Chondrocyte (in vitro differentiated cells): ENCODE measurements around the gene NCOA1. TPM values are rescaled to one million over a fixed set of nuclear protein-coding genes. Genes with fewer than 3 reads are reported as not detected.

Source experiments
- DNase-seq: peaks from one replicate; pipeline ENCODE4 v3.0.0; 2021; ENCODE audit warnings: mixed read lengths, low spot score
- H3K27ac Mint-ChIP-seq: one replicate; pipeline ENCODE4 v1.8.0; 2021; ENCODE audit warnings: mild to moderate bottlenecking, moderate library complexity, mixed read lengths; ENCODE audit not compliant: unreplicated experiment
- H3K27me3 Mint-ChIP-seq: 2 replicates; pipeline ENCODE4 v1.8.0; 2021; ENCODE audit warnings: low read depth, mixed read lengths
- H3K36me3 Mint-ChIP-seq: 2 replicates; pipeline ENCODE4 v1.8.0; 2021; ENCODE audit warnings: low read depth, mixed read lengths
- H3K4me1 Mint-ChIP-seq: 2 replicates; pipeline ENCODE4 v1.8.0; 2021; ENCODE audit warnings: low read depth, mild to moderate bottlenecking, mixed read lengths
- H3K4me3 Mint-ChIP-seq: one replicate; pipeline ENCODE4 v1.8.0; 2021; ENCODE audit warnings: mild to moderate bottlenecking, moderate library complexity, mixed read lengths; ENCODE audit not compliant: unreplicated experiment
- H3K9me3 Mint-ChIP-seq: 2 replicates; pipeline ENCODE4 v1.8.0; 2021; ENCODE audit warnings: low read depth, mixed read lengths
- total RNA-seq: library from RNA; stranded (reverse); gene quantifications from 3 replicates; pipeline ENCODE4 v1.2.1, GENCODE V29; 2021
- TF ChIP-seq, protein P1 (sequence below): fragments of 200-600 bp; sonication (generic); IDR thresholded peaks from 2 replicates; pipeline ENCODE4 v1.5.0; 2021; ENCODE audit warnings: antibody characterized with exemption, mild to moderate bottlenecking, moderate library complexity

The NCOA1 gene
- total RNA-seq, 1 donor from 2014 or later = 20.3 TPM

DNA sequence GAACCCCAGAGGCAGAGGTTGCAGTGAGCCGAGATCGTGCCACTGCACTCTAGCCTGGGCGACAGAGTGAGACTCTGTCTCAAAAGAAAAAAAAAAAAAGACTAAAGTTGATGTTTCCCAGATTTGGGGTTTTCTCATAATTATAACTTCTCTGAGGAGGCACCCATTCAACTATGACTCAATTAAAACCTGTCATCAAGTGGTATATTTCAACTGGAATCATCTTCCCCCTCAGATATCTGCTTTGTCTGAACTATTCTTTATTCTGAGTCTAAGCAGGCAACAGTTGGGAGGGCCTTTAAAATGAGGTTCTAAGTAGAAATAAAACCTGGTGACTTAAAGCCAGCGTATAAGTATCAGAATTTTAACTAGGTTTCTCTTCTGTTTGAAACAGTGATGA is 213.6 kb downstream of the NCOA1 start:
- DNase-seq = no peak
- no peak overlapping the region for H3K4me3 Mint-ChIP-seq
- no peaks in the 10 kb centered on the region for H3K9me3 Mint-ChIP-seq
- TF ChIP-seq, protein P1, sequence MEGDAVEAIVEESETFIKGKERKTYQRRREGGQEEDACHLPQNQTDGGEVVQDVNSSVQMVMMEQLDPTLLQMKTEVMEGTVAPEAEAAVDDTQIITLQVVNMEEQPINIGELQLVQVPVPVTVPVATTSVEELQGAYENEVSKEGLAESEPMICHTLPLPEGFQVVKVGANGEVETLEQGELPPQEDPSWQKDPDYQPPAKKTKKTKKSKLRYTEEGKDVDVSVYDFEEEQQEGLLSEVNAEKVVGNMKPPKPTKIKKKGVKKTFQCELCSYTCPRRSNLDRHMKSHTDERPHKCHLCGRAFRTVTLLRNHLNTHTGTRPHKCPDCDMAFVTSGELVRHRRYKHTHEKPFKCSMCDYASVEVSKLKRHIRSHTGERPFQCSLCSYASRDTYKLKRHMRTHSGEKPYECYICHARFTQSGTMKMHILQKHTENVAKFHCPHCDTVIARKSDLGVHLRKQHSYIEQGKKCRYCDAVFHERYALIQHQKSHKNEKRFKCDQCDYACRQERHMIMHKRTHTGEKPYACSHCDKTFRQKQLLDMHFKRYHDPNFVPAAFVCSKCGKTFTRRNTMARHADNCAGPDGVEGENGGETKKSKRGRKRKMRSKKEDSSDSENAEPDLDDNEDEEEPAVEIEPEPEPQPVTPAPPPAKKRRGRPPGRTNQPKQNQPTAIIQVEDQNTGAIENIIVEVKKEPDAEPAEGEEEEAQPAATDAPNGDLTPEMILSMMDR = no peak
- H3K27me3 Mint-ChIP-seq = no peaks in the 10 kb centered on the region
- peaks cover 20% of the 10 kb centered on the region for H3K4me1 Mint-ChIP-seq
- H3K27ac Mint-ChIP-seq = no peak overlapping the region
- peaks cover 12% of the 10 kb centered on the region for H3K36me3 Mint-ChIP-seq

DNA sequence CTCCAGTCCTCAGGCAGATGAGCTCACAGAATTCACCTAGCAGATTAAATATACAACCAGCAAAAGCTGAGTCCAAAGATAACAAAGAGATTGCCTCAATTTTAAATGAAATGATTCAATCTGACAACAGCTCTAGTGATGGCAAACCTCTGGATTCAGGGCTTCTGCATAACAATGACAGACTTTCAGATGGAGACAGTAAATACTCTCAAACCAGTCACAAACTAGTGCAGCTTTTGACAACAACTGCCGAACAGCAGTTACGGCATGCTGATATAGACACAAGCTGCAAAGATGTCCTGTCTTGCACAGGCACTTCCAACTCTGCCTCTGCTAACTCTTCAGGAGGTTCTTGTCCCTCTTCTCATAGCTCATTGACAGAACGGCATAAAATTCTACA is 216.1 kb downstream of the NCOA1 start:
- DNase-seq = no peak
- Mint-ChIP-seq H3K36me3 (peaks cover 16% of the 10 kb centered on the region), H3K27ac (no peak overlapping the region), H3K4me3 (no peak overlapping the region), H3K4me1 (peaks cover 20% of the 10 kb centered on the region), H3K9me3 (no peaks in the 10 kb centered on the region), H3K27me3 (no peaks in the 10 kb centered on the region)
- TF ChIP-seq, protein P1 = no peak

DNA sequence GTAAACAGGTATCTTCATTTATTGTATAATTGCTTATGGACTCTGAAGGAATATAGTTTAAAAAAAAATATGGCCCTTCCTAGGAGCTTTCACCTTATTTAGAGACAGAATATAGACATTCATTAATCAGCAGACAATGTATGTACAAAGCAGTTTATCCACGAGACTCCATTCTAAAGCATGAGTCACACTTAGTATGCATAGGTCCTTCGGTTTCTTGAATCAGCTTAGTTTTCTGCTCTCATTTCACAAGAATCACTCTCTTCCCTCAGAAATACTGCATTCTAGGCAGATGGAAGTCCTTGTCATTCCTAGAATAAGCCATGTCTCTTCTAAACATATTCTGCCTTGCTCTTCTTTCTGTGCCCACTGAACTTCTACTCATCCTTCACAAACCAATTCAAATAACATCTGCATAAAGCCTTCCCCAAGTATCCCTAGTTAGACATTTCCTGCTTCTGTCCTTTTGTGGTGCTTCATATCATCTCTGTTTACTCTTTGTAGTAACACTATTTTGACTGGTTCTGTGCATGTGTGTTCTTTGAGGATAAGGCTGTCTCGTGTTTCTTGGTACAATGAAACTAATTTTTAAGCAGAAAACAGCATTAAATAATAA is 217.6 kb downstream of the NCOA1 start:
- Mint-ChIP-seq H3K9me3 (no peaks in the 10 kb centered on the region), H3K36me3 (peaks cover 26% of the 10 kb centered on the region), H3K4me1 (peaks cover 9% of the 10 kb centered on the region), H3K4me3 (no peak overlapping the region), H3K27me3 (no peaks in the 10 kb centered on the region), H3K27ac (peak overlapping the region; percentile 53)
- DNase-seq = no peak
- TF ChIP-seq, protein P1 = no peak

DNA sequence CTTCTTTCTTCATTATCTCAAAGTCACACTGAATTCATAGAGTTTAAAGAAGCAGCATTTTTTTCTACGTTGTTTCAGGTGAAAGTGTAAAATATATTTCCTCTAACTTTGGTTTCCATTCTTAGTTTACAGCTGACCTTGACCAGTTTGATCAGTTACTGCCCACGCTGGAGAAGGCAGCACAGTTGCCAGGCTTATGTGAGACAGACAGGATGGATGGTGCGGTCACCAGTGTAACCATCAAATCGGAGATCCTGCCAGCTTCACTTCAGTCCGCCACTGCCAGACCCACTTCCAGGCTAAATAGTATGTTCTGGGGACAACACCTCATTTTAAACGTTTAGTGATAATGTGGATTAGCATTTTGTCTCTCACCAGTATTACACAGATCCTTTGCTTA is 219.8 kb downstream of the NCOA1 start:
- H3K9me3 Mint-ChIP-seq = no peaks in the 10 kb centered on the region
- H3K4me1 Mint-ChIP-seq = peaks cover 9% of the 10 kb centered on the region
- TF ChIP-seq, protein P1 = no peak
- no peak overlapping the region for H3K4me3 Mint-ChIP-seq
- H3K27me3 Mint-ChIP-seq = no peaks in the 10 kb centered on the region
- DNase-seq = no peak
- H3K27ac Mint-ChIP-seq = no peak overlapping the region
- peaks cover 31% of the 10 kb centered on the region for H3K36me3 Mint-ChIP-seq

DNA sequence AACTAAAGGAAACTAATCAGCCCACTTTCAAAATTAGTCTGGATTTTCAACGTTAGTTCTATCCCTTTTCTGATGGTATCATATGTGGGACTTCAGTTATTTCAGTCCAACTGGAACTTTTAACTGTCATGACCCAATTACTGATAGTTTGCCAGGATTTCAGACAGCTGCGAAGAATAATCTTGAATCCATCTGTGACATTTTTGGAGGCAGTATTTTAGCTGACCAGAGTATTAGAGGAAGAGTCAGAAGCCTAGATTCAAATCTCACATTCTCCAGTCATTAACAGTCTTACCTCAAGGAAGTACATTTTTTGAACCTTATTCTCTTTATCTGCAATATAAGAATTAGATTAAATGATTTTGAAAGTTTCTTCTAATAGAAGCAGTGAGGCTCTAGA is 220.8 kb downstream of the NCOA1 start:
- Mint-ChIP-seq H3K36me3 (peaks cover 31% of the 10 kb centered on the region), H3K4me3 (no peak overlapping the region), H3K27ac (no peak overlapping the region), H3K27me3 (no peaks in the 10 kb centered on the region), H3K4me1 (peaks cover 9% of the 10 kb centered on the region), H3K9me3 (peaks cover 5% of the 10 kb centered on the region)
- DNase-seq = no peak
- TF ChIP-seq, protein P1 = no peak
